HG03354 (cell line): ENCODE measurements around the gene CNIH2.
"Not testable (repeated sequence)": the region's sequence is repeated elsewhere in the genome, so short reads cannot be mapped to it uniquely, and the experiment has no call there.

ENCODE experiments used
- ATAC-seq: cut with Tn5 transposase; IDR thresholded peaks from one replicate; pipeline ENCODE4 v1.9.1; 2021; ENCODE audit warnings: mild to moderate bottlenecking; ENCODE audit not compliant: unreplicated experiment, poor library complexity, severe bottlenecking

The CNIH2 gene

DNA sequence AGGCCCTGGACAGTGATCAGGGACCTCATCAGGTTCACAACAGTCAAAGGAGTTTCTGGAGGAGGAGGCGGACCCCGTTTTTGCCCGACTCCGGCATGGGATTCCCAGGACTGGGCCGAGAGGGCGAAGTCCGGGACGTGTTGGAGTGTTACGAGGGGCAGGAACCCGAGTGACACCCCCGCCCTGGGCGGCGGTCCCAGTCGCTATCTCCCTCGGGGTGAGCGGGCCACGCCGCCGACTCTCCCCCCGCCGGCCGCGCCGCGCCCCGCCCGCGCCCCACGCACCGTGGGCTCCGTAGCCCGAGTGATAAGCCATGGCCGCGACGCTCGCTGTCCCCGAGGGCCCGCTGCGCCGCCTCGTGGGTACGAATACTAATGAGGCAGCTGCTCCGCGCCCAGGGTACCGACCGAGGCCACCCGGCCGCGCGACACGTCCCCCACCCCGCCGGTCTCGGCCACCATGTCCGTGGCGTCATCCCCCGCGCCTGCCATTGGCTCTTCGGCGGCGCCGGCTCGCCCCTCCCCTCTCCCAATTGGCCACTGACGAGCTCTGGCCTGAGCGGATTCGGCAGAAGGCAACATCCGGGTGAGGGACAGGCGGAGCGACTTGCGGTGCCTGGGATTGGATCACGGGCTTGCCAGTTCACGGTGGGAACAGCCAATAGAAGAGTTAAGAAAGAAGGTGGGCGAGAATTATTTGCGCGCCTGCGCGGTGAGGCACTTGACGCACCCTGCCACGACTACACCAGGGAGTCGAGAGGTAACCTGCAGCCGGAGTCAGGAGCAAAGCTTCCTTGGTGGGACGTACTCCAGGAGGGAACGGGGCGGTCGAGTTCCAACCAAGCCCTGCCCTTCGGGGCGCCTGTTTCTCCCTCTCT lies 10.9 kb downstream of the CNIH2 start, which contains the start of gene YIF1A:
Gene YIF1A, minus strand, starts transcription at position 473 of the 877 bp plus-strand sequence. Its CDS starts 158 bp downstream, at position 315.
- ATAC-seq = peak; percentile 90

DNA sequence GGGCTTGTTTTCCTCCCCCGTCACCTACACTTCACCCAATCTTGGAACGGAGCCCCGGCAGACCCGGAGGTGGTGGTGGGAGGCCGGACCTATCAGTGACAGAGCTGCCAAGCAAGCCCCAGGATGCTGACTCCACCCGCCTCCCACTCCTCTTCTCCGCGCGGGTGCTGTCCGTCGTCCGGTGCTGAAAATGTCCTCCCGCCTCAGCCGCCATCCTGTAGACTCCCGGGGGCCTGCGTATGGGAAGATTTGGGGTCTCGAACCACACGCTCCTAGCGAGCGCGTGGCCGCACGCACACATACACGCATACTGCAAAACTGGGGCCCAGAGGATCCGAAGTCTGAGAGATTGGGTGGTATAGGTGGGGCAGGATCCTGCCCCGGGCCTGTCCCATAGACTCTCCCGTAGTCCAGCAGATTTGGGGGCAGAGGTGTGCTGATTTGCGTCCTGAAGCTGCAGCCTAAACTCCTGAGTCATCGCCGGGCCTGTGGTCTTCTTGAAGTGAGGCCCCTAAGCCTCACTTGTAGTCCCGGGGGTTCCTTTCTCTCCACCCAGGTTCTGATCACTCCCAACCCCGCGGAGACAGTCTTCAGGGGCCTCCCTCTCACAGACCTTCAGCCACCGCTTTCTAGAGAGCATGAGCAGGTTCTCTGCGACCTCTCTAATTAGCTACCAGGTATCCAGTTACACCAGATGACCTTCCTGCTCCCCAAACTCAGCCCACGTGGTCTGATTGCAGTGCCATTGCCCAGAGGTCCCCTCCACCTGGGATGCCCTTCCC lies 11.8 kb downstream of the CNIH2 start:
- ATAC-seq = peak; percentile 42

DNA sequence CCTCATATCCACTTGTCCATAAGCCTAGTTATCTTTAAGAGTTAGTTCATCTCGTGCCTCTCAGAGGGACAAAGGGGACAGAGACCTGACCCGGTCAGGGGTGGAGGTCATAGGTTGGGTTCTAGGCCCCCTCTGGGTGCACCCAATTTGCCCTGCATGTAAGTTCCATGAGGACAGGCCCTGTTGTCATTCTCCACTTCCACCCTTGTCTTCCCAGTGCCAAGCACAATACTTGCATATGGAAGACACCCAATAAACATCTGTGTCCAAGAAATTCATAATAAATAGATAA lies 12.3 kb downstream of the CNIH2 start:
- no peak for ATAC-seq

DNA sequence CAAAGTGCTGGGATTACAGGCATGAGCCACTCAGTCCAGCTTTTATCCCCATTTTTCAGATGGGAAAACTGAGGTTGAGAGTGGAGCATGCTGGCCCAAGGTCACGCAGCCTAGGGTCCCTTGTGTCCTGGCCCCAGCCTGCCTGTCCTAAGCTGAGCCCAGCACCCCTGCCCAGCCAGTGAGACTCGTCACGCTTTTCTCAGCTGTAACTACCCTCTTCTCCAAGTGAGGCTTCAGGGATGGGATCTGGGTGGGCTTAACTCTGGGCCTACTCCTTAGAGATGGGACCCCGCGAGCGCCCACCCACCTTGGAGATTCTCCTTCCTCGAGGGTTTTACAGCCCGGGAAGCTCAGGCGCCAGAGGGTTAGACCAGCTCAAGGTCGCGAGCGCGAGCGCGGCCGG lies 13.3 kb downstream of the CNIH2 start:
- no peak for ATAC-seq

DNA sequence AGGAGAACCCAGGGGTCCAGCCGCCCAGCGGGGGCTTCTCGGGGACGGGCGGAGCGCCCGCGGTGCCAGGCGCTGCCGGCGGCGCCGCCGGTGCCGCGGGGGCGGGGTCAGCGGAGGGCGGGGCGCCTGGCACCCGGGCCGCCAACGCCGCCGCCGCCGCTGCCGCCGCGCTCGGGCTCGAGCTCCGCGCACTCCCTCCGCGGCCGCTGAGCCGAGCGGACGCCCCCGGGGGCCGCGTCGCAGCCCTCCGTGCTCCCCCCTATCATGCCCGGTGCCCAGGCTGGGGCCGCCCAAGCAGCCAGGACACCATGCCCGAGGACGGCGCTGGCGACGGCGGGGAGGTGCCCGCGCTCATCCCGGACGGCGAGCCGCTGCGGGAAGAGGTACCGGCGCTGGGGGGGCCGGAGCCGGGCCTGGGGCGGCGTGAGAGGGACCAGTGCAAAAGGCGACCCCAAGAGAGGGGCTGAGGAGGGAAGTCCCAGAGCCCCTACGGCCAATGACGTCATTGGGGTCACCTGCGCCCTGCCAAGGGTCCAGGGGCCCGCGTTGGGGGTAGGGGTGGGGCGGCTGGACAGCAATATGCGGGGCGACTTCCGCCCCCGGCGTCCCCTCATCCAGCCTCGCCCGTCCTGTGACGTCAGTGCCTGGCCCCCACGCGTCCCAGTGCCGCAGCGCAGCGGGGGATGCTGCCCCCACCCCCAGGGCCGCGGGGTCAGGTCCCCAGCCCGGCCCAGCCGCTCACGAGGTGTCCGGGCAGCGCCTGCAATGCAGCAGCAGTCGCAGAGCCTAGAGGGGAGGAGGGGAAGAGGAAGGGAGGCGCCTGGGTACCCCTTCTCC lies 13.9 kb downstream of the CNIH2 start, which contains the start of gene TMEM151A:
Gene TMEM151A, plus strand, starts transcription at position 189 of the 837 bp plus-strand sequence. Its CDS starts 120 bp downstream, at position 309.
- no peak for ATAC-seq

DNA sequence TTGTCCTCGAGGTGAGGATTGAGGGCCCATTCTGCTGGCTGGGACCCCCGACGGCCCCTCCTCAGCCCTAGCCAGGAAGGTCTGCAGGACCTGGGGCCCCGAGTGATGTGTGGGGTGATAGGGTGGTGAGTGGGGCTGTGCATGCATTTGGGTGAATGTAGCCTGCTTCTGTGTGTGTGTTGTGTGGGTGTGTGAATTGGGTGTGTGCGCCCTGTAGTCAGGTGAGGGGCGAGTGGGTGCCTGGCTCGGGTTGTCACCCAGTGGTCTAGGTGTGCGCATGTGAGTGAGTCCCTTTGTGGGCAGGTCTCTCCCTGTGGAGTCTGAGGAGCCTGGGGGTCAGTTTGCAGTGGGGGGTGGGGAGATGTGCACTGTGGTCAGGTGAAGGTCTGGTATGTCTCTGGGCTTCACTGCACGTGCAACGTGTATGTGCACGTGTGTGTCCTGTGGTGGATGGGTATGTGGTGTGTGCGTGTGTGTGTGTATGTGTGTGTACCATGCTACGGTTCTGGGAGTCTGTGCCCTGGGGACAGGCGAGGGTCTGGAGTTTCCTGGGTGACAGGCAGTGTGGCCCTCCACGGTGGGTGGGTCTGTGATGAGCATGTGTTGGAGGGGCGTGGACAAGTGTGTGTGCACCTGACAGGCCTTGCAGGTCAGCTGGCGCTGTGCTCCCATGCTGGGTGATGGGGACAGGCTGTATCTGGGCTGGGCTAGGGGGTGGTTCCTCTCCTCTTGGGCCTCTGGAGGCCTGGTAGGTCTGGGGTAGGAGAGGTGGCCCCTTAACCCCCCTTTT lies 14.8 kb downstream of the CNIH2 start:
- no peak for ATAC-seq

DNA sequence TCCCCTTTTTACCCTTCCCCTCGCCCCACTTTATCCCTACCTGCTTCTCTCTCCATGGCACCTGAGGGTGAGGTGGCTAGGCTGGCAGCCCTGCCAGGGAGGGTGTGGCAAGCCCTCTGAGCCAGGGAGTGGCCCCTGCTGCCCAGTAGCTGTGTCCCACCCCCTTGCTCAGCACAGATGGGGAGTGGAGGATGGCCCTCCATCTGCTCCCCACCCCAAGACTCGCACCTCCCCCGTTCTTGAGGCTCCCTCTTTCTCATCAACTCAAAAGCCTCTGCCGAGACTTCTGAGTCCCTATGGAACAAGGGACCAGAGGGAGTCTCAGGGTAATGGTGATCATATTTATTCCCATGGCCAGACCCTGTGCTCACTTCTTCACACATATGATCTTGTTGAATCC lies 15.4 kb downstream of the CNIH2 start:
- no peak for ATAC-seq

DNA sequence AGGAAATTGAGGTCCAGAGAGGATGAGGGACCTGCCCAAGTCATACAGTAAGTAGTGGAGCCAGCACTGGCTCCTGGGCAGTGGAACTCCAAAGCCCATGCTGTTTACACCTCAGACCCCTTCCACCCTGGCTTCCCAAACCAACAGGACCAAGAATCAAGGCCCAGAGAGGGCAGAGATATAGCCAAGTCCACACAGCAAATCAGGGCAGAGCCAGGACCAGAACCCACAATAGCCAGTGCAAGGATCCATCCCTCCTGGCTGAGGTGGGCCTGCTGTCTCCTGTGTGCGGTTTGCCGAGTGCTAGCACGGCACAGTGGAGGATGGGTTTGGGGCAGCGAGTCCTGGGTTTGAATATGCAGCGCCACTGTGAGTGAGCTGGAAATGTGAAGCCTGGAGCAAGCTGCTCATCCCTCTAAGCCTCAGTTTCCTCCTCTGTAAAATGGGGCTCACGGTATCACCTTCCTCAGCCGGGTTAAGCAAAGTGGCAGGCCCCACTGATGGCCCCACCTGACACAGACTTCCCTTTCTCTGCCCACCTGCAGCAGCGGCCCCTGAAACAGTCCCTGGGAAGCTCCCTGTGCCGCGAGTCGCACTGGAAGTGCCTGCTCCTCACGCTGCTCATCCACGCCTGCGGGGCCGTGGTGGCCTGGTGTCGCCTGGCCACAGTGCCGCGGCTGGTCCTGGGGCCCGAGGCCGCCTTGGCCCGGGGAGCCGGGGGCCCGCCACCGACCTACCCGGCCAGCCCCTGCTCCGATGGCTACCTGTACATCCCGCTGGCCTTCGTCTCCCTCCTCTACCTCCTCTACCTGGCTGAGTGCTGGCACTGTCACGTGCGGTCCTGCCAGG lies 16.0 kb downstream of the CNIH2 start:
- ATAC-seq = no peak

DNA sequence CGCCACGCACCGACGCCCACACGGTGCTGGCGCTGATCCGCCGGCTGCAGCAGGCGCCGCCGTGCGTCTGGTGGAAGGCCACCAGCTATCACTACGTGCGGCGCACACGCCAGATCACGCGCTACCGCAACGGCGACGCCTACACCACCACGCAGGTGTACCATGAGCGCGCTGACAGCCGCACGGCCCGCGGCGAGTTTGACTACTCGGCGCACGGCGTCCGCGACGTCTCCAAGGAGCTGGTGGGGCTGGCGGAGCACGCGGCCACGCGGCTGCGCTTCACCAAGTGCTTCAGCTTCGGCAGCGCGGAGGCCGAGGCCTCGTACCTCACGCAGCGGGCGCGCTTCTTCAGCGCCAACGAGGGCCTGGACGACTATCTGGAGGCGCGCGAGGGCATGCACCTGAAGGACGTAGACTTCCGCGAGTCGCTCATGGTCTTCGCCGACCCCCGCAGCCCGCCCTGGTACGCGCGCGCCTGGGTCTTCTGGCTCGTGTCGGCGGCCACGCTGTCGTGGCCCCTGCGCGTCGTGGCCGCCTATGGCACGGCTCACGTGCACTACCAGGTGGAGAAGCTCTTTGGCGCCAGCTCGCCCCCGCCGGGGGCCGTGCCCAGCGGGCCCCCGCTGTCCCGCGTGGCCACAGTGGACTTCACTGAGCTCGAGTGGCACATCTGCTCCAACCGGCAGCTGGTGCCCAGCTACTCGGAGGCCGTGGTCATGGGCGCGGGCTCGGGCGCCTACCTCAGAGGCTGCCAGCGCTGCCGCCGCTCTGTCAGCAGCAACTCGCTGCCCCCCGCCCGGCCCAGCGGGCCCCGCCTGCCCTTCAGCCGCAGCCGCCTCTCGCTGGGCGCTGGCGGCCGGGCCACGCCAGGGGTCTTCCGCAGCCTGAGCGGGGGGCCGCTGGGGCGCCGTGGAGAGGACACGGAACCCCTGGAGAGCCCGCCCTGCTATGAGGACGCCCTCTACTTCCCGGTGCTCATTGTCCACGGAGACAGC lies 16.9 kb downstream of the CNIH2 start:
- no peak for ATAC-seq

DNA sequence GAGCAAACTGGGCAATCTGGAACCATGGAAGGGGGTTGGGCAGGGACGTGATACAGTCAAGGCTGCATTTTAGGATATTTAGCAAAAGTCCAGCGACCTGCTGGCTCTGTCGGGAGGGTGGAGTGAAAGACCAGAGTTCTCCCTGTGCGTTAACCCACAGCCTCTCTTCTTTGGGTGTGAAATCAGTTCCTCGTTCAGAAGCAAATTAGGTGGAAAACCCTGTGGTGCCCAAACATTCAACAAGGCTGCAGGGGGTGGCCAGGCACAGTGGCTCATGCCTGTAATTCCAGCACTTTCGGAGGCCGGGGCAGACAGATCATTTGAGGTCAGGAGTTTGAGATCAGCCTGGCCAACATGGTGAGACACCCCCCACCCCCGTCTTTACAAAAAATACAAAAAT lies 19.6 kb downstream of the CNIH2 start:
- ATAC-seq = no peak

DNA sequence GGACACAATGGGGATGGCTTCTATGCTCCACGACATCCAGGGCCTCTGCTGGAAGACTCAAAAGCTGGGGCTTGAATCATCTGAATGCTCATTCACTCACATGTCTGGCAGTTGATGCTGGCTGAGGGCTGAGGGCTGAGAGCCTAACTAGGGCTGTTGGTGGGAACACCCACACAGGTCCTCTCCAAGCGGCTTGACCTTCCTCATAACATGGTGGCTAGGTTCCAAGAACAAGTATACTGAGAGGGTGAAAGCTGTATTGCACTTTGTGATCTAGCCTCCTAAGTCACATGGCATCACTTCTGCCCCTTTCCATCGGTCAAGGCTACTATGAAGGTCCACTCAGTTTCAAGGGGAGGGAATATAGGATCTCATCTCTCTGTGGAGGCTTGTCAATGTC lies 21.2 kb downstream of the CNIH2 start:
- ATAC-seq = no peak

DNA sequence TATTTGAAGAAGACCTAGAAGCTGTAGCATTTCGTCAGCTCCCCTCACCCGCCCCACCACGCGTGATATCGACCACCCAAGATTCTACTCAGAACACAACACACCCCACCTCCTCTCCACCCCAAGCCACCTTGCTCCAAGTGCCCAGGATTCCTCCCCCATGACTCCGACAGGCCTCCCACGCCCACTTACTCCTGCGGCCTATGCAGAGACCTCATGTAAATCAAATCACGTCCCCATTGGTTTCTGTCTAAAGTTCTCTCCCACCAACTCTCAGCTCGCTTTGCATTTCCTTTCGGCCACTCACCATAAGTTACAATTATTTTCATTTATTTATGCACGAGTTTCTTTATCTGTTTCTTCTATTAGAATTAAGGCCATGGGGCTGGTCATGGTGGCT lies 24.7 kb downstream of the CNIH2 start:
- ATAC-seq = no peak

DNA sequence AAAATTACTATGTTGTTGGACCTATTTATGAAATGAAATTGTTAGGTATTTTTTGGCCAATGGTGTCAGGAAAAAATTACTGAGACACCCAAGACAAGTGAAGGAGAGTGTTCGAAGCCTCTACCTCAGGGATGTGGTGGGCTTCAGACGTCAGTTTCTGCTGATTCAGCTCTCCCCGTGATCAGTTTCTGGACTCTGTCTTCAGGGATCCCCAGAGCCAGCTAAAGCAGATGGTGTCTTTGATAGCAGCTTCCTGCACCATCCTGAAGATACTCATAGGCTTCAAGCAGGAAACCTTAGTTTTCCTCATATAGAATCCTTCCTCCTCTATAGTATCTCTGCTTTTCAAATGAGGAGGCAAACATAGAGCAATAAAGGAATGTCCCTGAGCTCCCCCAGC lies 31.5 kb downstream of the CNIH2 start:
- no peak for ATAC-seq

DNA sequence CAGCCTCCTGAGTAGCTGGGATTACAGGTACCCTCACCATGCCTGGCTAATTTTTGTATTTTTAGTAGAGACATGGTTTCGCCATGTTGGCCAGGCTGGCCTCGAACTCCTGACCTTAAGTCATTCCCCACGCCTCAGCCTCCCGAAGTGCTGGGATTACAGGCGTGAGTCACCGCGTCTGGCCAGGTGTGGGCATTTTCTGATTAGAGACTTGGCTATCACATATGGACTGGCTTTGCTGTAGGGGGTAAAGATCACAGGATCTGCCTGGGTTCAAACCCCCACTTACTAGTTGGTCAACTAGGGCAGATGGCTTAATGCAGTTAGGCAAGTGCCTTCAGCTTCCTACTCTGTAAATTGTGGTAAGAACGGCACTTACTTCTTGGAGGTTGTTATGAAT lies 32.3 kb downstream of the CNIH2 start:
- no peak for ATAC-seq

DNA sequence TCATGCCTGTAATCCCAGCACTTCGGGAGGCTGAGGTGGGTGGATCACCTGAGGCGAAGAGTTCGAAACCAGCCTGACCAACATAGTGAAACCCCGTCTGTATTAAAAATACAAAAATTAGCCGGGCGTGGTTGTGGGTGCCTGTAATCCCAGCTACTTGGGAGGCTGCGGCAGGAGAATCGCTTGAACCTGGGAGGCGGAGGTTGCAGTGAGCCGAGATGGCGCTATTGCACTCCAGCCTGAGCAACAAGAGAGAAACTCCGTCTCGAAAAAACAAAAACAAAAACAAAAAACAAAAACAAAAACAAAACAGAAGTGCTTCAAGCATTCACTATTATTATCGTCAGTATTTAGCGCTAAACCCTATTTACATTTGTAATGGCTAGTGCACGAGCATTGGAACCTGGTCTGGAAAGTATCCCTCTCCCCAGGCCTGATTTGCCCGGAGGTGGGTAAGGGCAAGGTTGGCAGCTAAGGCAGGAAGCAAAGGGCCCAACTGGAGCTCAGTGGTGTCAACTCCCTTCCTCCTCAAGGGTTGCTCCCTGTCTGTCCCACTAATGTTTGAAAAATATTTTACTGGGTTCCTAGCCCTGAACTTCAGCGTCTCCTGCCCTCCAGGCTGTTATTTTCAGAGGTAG lies 32.9 kb downstream of the CNIH2 start:
- ATAC-seq = not testable (repeated sequence)

DNA sequence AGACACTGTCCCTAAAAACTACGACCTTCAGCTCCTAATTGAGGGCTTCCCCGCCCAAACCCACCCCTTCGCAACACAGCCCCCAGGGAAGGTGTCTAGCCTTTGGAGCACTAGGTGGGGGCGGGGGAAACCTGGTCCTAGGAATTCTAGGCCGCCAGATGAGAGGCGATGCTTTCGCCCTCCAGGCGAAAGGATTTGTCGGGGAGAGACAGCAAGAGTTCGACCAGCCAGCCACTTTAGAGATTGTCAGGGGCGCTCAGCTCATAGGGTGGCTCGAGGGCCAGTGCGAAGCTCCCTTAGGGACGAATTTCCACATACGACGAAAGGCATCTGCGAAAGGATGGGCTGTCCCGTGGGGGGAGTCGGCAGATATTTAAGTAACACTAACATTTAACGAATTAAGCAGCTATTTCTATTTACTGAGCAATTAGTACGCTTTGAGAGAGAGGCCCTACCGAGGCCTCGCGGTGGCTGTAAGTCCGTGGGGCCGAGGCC lies 33.5 kb downstream of the CNIH2 start:
- no peak for ATAC-seq
